Gastroesophageal sphincter (tissue), 4 donors: ENCODE data around the gene GTF3C1. TPM values are rescaled to one million over a fixed set of nuclear protein-coding genes. Genes with fewer than 3 reads are reported as not detected.

ENCODE experiments used
- ATAC-seq: fragments of 150-250 bp; one replicate; pipeline ENCODE4 v1.9.1; 2016; ENCODE audit warnings: mild to moderate bottlenecking, moderate library complexity
- H3K27ac ChIP-seq, 4 donors: fragments of 200-600 bp; sonication (generic) in 3 of 4; 1 replicate in 3 of 4; 2 replicates in 1 of 4; pipeline ENCODE4 v1.5.1; 2016 to 2019
- H3K27me3 ChIP-seq: fragments of 200-600 bp; sonication (generic); one replicate; pipeline ENCODE4 v1.5.1; 2019
- H3K36me3 ChIP-seq, 2 donors: fragments of 200-600 bp; sonication (generic); one replicate each; pipeline ENCODE4 v1.5.1; 2019; ENCODE audit warnings: control low read depth in 1 of 2
- H3K4me1 ChIP-seq, 3 donors: fragments of 200-600 bp; sonication (generic); 1 replicate in 2 of 3; 2 replicates in 1 of 3; pipeline ENCODE4 v1.5.1; 2016 to 2019; ENCODE audit warnings: control low read depth in 2 of 3
- H3K4me3 ChIP-seq, 2 donors: fragments of 200-600 bp; sonication (generic); one replicate each; pipeline ENCODE4 v1.5.1; 2019; ENCODE audit warnings: mild to moderate bottlenecking in 1 of 2, moderate library complexity in 1 of 2
- H3K9me3 ChIP-seq, 3 donors: fragments of 200-600 bp; sonication (generic); one replicate each; pipeline ENCODE4 v1.5.1; 2017 to 2019; ENCODE audit warnings: control low read depth in 2 of 3
- CTCF ChIP-seq, 4 experiments: fragments of 200-600 bp in 2 of 4; fragments of 450-650 bp in 2 of 4; sonication (generic) in 1 of 4; IDR thresholded peaks; one replicate each; pipeline ENCODE4 v1.5.1; 2017 to 2019; ENCODE audit warnings: antibody characterized with exemption in 4 of 4, mild to moderate bottlenecking in 2 of 4, moderate library complexity in 2 of 4
- EP300 ChIP-seq: sonication (generic); formaldehyde crosslinking; IDR thresholded peaks from one replicate; pipeline ENCODE4 v1.6.1; 2017; ENCODE audit warnings: antibody characterized with exemption, mild to moderate bottlenecking
- POLR2A ChIP-seq, 2 donors: fragments of 450-650 bp; IDR thresholded peaks; one replicate each; pipeline ENCODE4 v1.6.1; 2017; ENCODE audit warnings: antibody characterized with exemption in 2 of 2, mild to moderate bottlenecking in 2 of 2, moderate library complexity in 1 of 2
- POLR2AphosphoS5 ChIP-seq: sonication (generic); formaldehyde crosslinking; IDR thresholded peaks from one replicate; pipeline ENCODE4 v1.6.1; 2017; ENCODE audit warnings: antibody characterized with exemption
- WGBS, 2 donors: methylation state at CpG; one replicate each; pipeline ENCODE4 v1.1.5; 2018; ENCODE audit warnings: low coverage in 1 of 2; 5-methylcytosine and 5-hydroxymethylcytosine counted together
- total RNA-seq, 4 donors: library from RNA; depleted of rRNA; stranded (reverse); fragments of >200 nt; gene quantifications; one replicate each; pipeline ENCODE4 v1.1.0, GENCODE V29; 2016

GTF3C1 gene
- total RNA-seq, 4 donors from 2014 or later, result 37.0 to 57.8 (median 49.1) TPM

GRCh38 chr16:27596411-27596810 lies 46.7 kb upstream of the GTF3C1 start:
- WGBS, 2 donors, result 97 to 100% methylated on average over 4 of the region's 4 CpGs
- H3K4me3 ChIP-seq, result no peak overlapping the region
- no peaks in the 10 kb centered on the region for H3K4me1 ChIP-seq
- H3K27me3 ChIP-seq, result no peaks in the 10 kb centered on the region
- H3K36me3 ChIP-seq, result peaks cover 0 to 18% of the 10 kb centered on the region in 2 donors
- ATAC-seq, result no peak
- no peak for TF ChIP-seq EP300
- no peak overlapping the region for H3K27ac ChIP-seq
- no peaks in the 10 kb centered on the region for H3K9me3 ChIP-seq

GRCh38 chr16:27595993-27596392 lies 46.3 kb upstream of the GTF3C1 start:
- 17 to 61% methylated on average over 1 to 3 of the region's 6 CpGs for WGBS, 2 donors
- H3K36me3 ChIP-seq, result peaks cover 0 to 18% of the 10 kb centered on the region in 2 donors
- no peak overlapping the region for H3K27ac ChIP-seq
- H3K9me3 ChIP-seq, result no peaks in the 10 kb centered on the region
- ATAC-seq, result no peak
- H3K4me1 ChIP-seq, result no peaks in the 10 kb centered on the region
- H3K4me3 ChIP-seq, result no peak overlapping the region
- no peak for TF ChIP-seq POLR2AphosphoS5
- no peak for TF ChIP-seq EP300
- TF ChIP-seq CTCF (IDR thresholded peaks at IDR 0.05), result no peak
- TF ChIP-seq POLR2A (IDR thresholded peaks at IDR 0.05), result no peak
- H3K27me3 ChIP-seq, result no peaks in the 10 kb centered on the region

- Histone ChIP-seq H3K27ac (no peak overlapping the region), H3K4me3 (no peak overlapping the region), H3K9me3 (no peaks in the 10 kb centered on the region), H3K36me3 (peaks cover 0 to 18% of the 10 kb centered on the region in 2 donors), H3K27me3 (no peaks in the 10 kb centered on the region), H3K4me1 (no peaks in the 10 kb centered on the region)
- TF ChIP-seq CTCF (IDR thresholded peaks at IDR 0.05), result no peak
- TF ChIP-seq POLR2A (IDR thresholded peaks at IDR 0.05), result no peak
- TF ChIP-seq EP300, result no peak
- no peak for TF ChIP-seq POLR2AphosphoS5
- WGBS, 2 donors, result 53 to 59% methylated on average over 3 to 4 of the region's 4 CpGs
- no peak for ATAC-seq
Measured at GRCh38 chr16:27595475-27595874, 45.8 kb upstream of the GTF3C1 start.

- 60 to 98% methylated on average over 1 to 4 of the region's 4 CpGs for WGBS, 2 donors
- TF ChIP-seq POLR2AphosphoS5, result no peak
- TF ChIP-seq CTCF (IDR thresholded peaks at IDR 0.05), result no peak
- no peak for TF ChIP-seq POLR2A (IDR thresholded peaks at IDR 0.05)
- TF ChIP-seq EP300, result no peak
- Histone ChIP-seq H3K9me3 (peaks cover 0 to 9% (median 0%) of the 10 kb centered on the region in 3 donors), H3K4me1 (no peaks in the 10 kb centered on the region), H3K36me3 (peaks cover 0 to 13% of the 10 kb centered on the region in 2 donors), H3K27ac (no peak overlapping the region), H3K4me3 (no peak overlapping the region), H3K27me3 (no peaks in the 10 kb centered on the region)
- no peak for ATAC-seq
Measured at GRCh38 chr16:27591837-27592236, 42.1 kb upstream of the GTF3C1 start.

GRCh38 chr16:27588057-27588456 lies 38.3 kb upstream of the GTF3C1 start:
- 97 to 100% methylated on average over 3 of the region's 3 CpGs for WGBS, 2 donors
- Histone ChIP-seq H3K4me3 (no peak overlapping the region), H3K9me3 (peaks cover 0 to 9% (median 0%) of the 10 kb centered on the region in 3 donors), H3K27me3 (no peaks in the 10 kb centered on the region), H3K27ac (no peak overlapping the region), H3K4me1 (no peaks in the 10 kb centered on the region), H3K36me3 (peaks cover 0 to 21% of the 10 kb centered on the region in 2 donors)
- ATAC-seq, result no peak
- TF ChIP-seq POLR2A (IDR thresholded peaks at IDR 0.05) (no peak), EP300 (no peak), POLR2AphosphoS5 (no peak), CTCF (IDR thresholded peaks at IDR 0.05) (no peak)
